Measurements from ENCODE around the gene LPAR2. TPM values are rescaled to one million over a fixed set of nuclear protein-coding genes. Genes with fewer than 3 reads are reported as not detected.

The LPAR2 gene
- total and polyA plus RNA-seq, 10 of the 15 experiments (the other 5 are each of a cell fraction or from before 2014, with no cell fraction given), result 0.98 to 23.8 (median 10.2) TPM

DNA sequence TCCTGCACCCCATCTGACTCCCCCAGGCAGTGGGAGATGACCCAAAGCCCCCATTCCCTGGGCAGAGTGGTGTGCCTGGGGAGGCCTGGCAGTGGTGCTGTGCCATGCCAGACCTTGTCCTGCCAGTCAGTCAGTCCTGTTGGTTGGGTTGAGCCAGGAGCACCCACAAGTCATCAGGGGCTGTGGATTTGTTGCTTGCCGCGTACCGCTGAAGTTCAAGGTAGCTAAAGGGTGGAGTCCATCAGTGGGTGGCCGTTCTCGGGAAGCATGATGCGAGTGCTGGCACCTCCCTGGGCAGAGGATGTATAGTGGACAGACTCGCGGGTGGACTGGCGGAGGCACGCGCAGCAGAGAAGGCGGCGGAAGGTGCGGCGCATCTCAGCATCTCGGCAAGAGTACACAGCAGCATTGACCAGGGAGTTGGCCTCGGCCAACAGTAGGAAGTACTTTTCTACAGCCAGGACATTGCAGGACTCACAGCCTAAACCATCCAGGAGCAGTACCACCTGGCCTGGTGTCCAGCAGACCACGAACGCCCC lies 3.9 kb downstream of the LPAR2 start:
- SMC1A ChIA-PET (ENCODE audit: uncharacterized antibody, unreplicated experiment), result interaction anchor here (0.6 to 1.5 kb wide), 2 partner anchors 16 to 27 kb away, joined by 3 read pairs; no protein-coding TSS in a partner anchor
- no peaks in the 10 kb centered on the region for H3K9me3 ChIP-seq (replicated peaks; ENCODE audit: control insufficient read depth, insufficient read depth, low read length)
- WGBS (ENCODE audit: insufficient coverage, insufficient replicate concordance, low lambda C conversion rate, missing lambda C conversion rate), result 98% methylated on average over 19 of the region's 19 CpGs
- ATAC-seq (no peak), FAIRE-seq (no peak), DNase-seq (ENCODE audit: low read depth, low spot score) (no peak)
- H3K27me3 ChIP-seq (replicated peaks in 1 of 2; ENCODE audit: control insufficient read depth in 2 of 2, insufficient read depth in 2 of 2, low read length in 1 of 2), result no peaks in the 10 kb centered on the region
- no TSS peak for BruUV-seq (replicated peaks)
- RAD21 ChIA-PET (ENCODE audit: unreplicated experiment), result interaction anchor here (0.6 kb wide), 1 partner anchor 92 kb away, joined by 3 read pairs; no protein-coding TSS in a partner anchor
- TF ChIP-seq, protein P1, sequence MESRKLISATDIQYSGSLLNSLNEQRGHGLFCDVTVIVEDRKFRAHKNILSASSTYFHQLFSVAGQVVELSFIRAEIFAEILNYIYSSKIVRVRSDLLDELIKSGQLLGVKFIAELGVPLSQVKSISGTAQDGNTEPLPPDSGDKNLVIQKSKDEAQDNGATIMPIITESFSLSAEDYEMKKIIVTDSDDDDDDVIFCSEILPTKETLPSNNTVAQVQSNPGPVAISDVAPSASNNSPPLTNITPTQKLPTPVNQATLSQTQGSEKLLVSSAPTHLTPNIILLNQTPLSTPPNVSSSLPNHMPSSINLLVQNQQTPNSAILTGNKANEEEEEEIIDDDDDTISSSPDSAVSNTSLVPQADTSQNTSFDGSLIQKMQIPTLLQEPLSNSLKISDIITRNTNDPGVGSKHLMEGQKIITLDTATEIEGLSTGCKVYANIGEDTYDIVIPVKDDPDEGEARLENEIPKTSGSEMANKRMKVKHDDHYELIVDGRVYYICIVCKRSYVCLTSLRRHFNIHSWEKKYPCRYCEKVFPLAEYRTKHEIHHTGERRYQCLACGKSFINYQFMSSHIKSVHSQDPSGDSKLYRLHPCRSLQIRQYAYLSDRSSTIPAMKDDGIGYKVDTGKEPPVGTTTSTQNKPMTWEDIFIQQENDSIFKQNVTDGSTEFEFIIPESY (IDR thresholded peaks at IDR 0.05), result 0 out of 2 replicates have a peak, but pooled peaks have one; percentile 52
- TF ChIP-seq, protein P2, sequence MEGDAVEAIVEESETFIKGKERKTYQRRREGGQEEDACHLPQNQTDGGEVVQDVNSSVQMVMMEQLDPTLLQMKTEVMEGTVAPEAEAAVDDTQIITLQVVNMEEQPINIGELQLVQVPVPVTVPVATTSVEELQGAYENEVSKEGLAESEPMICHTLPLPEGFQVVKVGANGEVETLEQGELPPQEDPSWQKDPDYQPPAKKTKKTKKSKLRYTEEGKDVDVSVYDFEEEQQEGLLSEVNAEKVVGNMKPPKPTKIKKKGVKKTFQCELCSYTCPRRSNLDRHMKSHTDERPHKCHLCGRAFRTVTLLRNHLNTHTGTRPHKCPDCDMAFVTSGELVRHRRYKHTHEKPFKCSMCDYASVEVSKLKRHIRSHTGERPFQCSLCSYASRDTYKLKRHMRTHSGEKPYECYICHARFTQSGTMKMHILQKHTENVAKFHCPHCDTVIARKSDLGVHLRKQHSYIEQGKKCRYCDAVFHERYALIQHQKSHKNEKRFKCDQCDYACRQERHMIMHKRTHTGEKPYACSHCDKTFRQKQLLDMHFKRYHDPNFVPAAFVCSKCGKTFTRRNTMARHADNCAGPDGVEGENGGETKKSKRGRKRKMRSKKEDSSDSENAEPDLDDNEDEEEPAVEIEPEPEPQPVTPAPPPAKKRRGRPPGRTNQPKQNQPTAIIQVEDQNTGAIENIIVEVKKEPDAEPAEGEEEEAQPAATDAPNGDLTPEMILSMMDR (IDR thresholded peaks at IDR 0.05 in 2 of 3, conservative IDR thresholded peaks at IDR 0.05 in 1 of 3; ENCODE audit: control insufficient read depth in 2 of 3, extremely low read depth in 1 of 3, insufficient read depth in 1 of 3, low read depth in 3 of 3, low read length in 3 of 3), result 0 out of 6 replicates have a peak, but pooled peaks of 1 of the 3 experiments have one; percentile 1
- no peak for TF ChIP-seq TBL1XR1 (IDR thresholded peaks at IDR 0.05; ENCODE audit: low read depth, low read length)
- intact Hi-C loops (cut with micrococcal nuclease; ENCODE audit: unreplicated experiment), result no loop called here
- H3K4me3 ChIP-seq, result no peak overlapping the region
- no peak overlapping the region for H3K27ac ChIP-seq (ENCODE audit: control insufficient read depth, insufficient read depth)
- H4K20me1 ChIP-seq (ENCODE audit: control insufficient read depth, insufficient read depth), result no peaks in the 10 kb centered on the region
- H3K4me2 ChIP-seq (ENCODE audit: control insufficient read depth, insufficient read depth), result no peak overlapping the region
- CTCF ChIA-PET, result interaction anchor here (1.0 kb wide), 2 partner anchors 18 to 69 kb away, joined by 3 to 4 read pairs; no protein-coding TSS in a partner anchor
- H3K4me1 ChIP-seq (ENCODE audit: control insufficient read depth, insufficient read depth, low read length), result 0 out of 2 replicates have a peak, but pooled peaks cover 5% of the 10 kb centered on the region
- no peak overlapping the region for H3K9ac ChIP-seq (ENCODE audit: control insufficient read depth, insufficient read depth, low read length)
- no peaks in the 10 kb centered on the region for H3K79me2 ChIP-seq (ENCODE audit: control insufficient read depth, insufficient read depth, low read length)
- no peaks in the 10 kb centered on the region; a peak in 2 of 4 replicates for H3K36me3 ChIP-seq (ENCODE audit: control insufficient read depth in 2 of 2, insufficient read depth in 2 of 2, low read length in 1 of 2)
- POLR2A ChIA-PET, result no interaction called here
- no peak overlapping the region for H2AFZ ChIP-seq (ENCODE audit: control insufficient read depth, low read depth, low read length)
- in situ Hi-C loops (cut with MboI), result no loop called here

Measured in GM12878 (cell line).